Measurements from ENCODE around the gene ACADVL.

- TF ChIP-seq POLR2A (IDR thresholded peaks at IDR 0.05), result no peak
- TF ChIP-seq EP300 (IDR thresholded peaks at IDR 0.05), result no peak
- TF ChIP-seq CTCF (IDR thresholded peaks at IDR 0.05), result no peak
Measured at GRCh38 chr17:7238420-7239090, 18.8 kb downstream of the ACADVL start.
